ENCODE measurements around the gene MAOB.

Gene MAOB

DNA sequence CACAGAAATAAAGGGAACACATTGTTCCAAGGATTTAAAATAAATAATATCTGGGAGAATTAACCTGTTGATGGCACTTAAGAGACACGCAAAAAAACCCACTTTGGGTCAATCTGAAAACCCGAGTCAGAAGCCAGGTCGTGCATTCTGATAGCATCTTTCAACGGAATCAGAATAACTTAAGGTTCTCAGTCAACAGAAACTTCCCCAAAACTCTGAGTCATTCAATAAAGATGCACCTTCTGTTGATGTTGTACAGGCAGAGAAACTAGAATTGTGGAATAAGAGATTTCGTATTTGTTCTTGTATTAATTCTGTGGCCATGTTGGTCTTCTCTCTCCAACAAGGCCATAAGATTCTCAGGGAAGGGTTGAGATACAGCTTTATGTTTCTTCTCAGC lies 78.2 kb downstream of the MAOB start:
- Histone ChIP-seq H3K27me3 (ENCODE audit: insufficient read depth, low read length) (no peaks in the 10 kb centered on the region), H3K36me3 (ENCODE audit: insufficient read depth, low read length) (no peaks in the 10 kb centered on the region), H3K9me2 (ENCODE audit: low read depth, low read length) (no peaks in the 10 kb centered on the region), H3K4me1 (ENCODE audit: insufficient read depth, low read length, severe bottlenecking) (no peaks in the 10 kb centered on the region), H3K4me2 (ENCODE audit: low read length) (no peak overlapping the region), H3K4me3 (ENCODE audit: low read depth, low read length, poor library complexity, severe bottlenecking) (no peak overlapping the region), H3F3A (ENCODE audit: insufficient read depth, low read length) (no peaks in the 10 kb centered on the region), H3K79me2 (ENCODE audit: insufficient read depth, low read length) (no peaks in the 10 kb centered on the region), H3K9ac (ENCODE audit: low read length) (no peak overlapping the region), H3K27ac (ENCODE audit: low read depth, low read length, poor library complexity, severe bottlenecking) (no peak overlapping the region), H3K9me3 (ENCODE audit: low read length) (no peaks in the 10 kb centered on the region), H2AFZ (ENCODE audit: low read length) (no peak overlapping the region), H4K20me1 (ENCODE audit: insufficient read depth, low read length) (no peaks in the 10 kb centered on the region)
- TF ChIP-seq, protein P1, sequence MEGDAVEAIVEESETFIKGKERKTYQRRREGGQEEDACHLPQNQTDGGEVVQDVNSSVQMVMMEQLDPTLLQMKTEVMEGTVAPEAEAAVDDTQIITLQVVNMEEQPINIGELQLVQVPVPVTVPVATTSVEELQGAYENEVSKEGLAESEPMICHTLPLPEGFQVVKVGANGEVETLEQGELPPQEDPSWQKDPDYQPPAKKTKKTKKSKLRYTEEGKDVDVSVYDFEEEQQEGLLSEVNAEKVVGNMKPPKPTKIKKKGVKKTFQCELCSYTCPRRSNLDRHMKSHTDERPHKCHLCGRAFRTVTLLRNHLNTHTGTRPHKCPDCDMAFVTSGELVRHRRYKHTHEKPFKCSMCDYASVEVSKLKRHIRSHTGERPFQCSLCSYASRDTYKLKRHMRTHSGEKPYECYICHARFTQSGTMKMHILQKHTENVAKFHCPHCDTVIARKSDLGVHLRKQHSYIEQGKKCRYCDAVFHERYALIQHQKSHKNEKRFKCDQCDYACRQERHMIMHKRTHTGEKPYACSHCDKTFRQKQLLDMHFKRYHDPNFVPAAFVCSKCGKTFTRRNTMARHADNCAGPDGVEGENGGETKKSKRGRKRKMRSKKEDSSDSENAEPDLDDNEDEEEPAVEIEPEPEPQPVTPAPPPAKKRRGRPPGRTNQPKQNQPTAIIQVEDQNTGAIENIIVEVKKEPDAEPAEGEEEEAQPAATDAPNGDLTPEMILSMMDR (IDR thresholded peaks at IDR 0.05; ENCODE audit: low read length) = no peak
- no peak for TF ChIP-seq EZH2 (IDR thresholded peaks at IDR 0.05; ENCODE audit: borderline replicate concordance, low read length)

DNA sequence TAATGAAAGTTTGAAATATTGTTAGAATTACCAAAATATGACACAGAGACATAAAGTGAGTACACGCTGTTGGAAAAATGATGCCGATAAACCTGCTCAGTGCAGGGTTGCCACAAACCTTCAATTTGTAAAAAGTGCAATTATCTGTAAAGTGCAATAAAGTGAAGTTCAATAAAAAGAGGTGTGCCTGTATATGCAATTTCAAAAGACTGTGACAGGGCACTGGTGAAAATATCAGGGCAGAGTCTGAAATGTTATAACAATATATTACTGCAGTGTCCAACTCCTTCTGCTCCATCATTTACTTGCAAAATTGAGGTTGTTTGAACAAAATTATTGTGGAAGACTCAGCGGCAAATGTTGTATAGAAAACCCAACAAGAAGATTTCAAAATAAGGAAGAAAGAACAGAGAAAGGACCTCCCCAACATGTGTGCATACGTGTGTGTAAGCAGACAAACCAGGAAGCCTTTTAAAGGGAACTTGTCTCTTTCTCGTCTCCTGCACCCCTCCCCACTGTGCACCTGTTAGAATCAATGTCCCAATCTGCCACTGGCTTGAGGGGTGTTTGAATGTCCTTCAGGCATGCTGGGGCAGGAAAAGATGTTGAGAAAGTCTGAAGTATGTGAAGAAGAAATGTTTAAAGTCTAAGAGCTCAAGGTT lies 96.2 kb downstream of the MAOB start:
- no peak overlapping the region for H3K9ac ChIP-seq (ENCODE audit: low read length)
- H3K36me3 ChIP-seq (ENCODE audit: insufficient read depth, low read length) = no peaks in the 10 kb centered on the region
- no peak overlapping the region for H3K4me2 ChIP-seq (ENCODE audit: low read length)
- no peaks in the 10 kb centered on the region for H3K4me1 ChIP-seq (ENCODE audit: insufficient read depth, low read length, severe bottlenecking)
- TF ChIP-seq EZH2 (IDR thresholded peaks at IDR 0.05; ENCODE audit: borderline replicate concordance, low read length) = no peak
- TF ChIP-seq, protein P1 (IDR thresholded peaks at IDR 0.05; ENCODE audit: low read length) = no peak
- H3K9me3 ChIP-seq (ENCODE audit: low read length) = no peaks in the 10 kb centered on the region
- no peaks in the 10 kb centered on the region for H3F3A ChIP-seq (ENCODE audit: insufficient read depth, low read length)
- H4K20me1 ChIP-seq (ENCODE audit: insufficient read depth, low read length) = no peaks in the 10 kb centered on the region
- H3K4me3 ChIP-seq (ENCODE audit: low read depth, low read length, poor library complexity, severe bottlenecking) = no peak overlapping the region
- no peaks in the 10 kb centered on the region for H3K79me2 ChIP-seq (ENCODE audit: insufficient read depth, low read length)
- no peaks in the 10 kb centered on the region for H3K27me3 ChIP-seq (ENCODE audit: insufficient read depth, low read length)
- H3K9me2 ChIP-seq (ENCODE audit: low read depth, low read length) = no peaks in the 10 kb centered on the region
- no peak overlapping the region for H2AFZ ChIP-seq (ENCODE audit: low read length)
- no peak overlapping the region for H3K27ac ChIP-seq (ENCODE audit: low read depth, low read length, poor library complexity, severe bottlenecking)

GRCh38 chrX:43758044-43758443 lies 124.2 kb downstream of the MAOB start:
- no peak overlapping the region for H3K4me2 ChIP-seq (ENCODE audit: low read length)
- no peaks in the 10 kb centered on the region for H4K20me1 ChIP-seq (ENCODE audit: insufficient read depth, low read length)
- H3F3A ChIP-seq (ENCODE audit: insufficient read depth, low read length) = no peaks in the 10 kb centered on the region
- no peak overlapping the region for H3K27ac ChIP-seq (ENCODE audit: low read depth, low read length, poor library complexity, severe bottlenecking)
- no peak overlapping the region for H3K4me3 ChIP-seq (ENCODE audit: low read depth, low read length, poor library complexity, severe bottlenecking)
- TF ChIP-seq EZH2 (IDR thresholded peaks at IDR 0.05; ENCODE audit: borderline replicate concordance, low read length) = no peak
- TF ChIP-seq, protein P1 (IDR thresholded peaks at IDR 0.05; ENCODE audit: low read length) = no peak
- no peaks in the 10 kb centered on the region for H3K4me1 ChIP-seq (ENCODE audit: insufficient read depth, low read length, severe bottlenecking)
- H3K9ac ChIP-seq (ENCODE audit: low read length) = no peak overlapping the region
- no peaks in the 10 kb centered on the region for H3K79me2 ChIP-seq (ENCODE audit: insufficient read depth, low read length)
- H3K36me3 ChIP-seq (ENCODE audit: insufficient read depth, low read length) = no peaks in the 10 kb centered on the region
- no peak overlapping the region for H2AFZ ChIP-seq (ENCODE audit: low read length)
- no peaks in the 10 kb centered on the region for H3K9me3 ChIP-seq (ENCODE audit: low read length)
- no peaks in the 10 kb centered on the region for H3K27me3 ChIP-seq (ENCODE audit: insufficient read depth, low read length)
- no peaks in the 10 kb centered on the region for H3K9me2 ChIP-seq (ENCODE audit: low read depth, low read length)
